Kidney capillary endothelial cell (primary cell): ENCODE measurements around the gene STK17B.
"Not testable (repeated sequence)": the region's sequence is repeated elsewhere in the genome, so short reads cannot be mapped to it uniquely, and the experiment has no call there.

ENCODE experiments used
- DNase-seq: peaks from one replicate; pipeline ENCODE4 v3.0.0-alpha.2; 2018; ENCODE audit warnings: low spot score

Gene STK17B

GRCh38 chr2:196112418-196113034 lies 58.9 kb downstream of the STK17B start:
- DNase-seq = peak; percentile 88

DNA sequence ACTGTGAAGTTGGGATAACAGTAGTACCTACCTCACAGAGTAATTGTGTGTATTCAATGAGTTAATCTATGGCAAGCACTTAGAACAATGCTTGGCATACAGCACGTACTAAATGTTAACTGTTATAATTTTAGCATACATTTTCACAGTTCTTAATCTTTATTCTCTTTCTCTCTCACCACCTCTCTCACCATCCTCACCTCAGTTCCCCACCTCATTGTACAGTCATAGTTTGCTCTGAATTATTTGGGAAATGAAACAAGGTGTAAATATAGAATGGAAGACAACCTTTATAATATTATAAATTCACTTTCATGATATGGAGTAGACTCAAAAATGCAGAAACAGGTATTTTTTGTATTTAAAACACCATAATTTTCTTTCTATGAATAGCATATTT lies 62.8 kb downstream of the STK17B start:
- no peak for DNase-seq

DNA sequence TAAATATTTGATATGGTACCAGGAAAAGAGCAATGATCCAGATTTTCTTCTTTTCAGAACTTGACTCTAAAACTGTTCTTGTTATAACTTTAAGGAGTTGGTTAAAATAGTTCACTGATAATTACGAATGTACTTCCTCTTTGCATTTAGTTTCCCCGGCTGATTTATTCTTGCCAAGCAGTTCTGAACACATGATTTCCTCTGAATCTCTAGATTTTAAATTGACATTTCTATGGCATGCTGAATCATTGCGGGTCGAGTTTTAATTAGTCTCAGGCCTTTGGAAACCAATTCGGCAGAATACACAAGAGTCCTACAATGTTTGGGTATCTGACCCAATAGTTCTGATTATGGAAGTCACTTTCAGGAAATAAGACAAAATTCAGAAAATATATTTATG lies 65.4 kb downstream of the STK17B start:
- DNase-seq = peak; percentile 10

DNA sequence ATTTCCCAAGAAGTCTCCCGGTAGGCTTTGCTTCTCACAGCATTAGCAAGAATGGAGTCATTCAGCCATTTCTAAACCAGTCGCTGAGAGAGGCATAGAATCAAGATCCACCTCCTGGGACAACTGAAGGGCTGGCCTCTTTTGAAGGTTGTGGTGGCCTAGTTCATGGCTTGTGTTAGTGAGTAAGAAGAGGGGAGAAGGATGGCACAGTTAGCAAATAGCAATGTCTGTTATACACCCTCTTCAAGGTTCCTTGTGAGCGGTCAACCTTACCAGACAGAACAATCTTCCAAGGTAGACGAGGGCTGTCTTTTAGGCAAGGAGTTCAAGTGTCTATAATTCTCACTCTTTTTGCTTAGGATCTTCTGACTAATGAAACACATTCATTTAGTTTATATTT lies 67.3 kb downstream of the STK17B start:
- DNase-seq = no peak

- no peak for DNase-seq
Measured at GRCh38 chr2:196103626-196104025, 67.8 kb downstream of the STK17B start.

GRCh38 chr2:196101325-196101991 lies 69.9 kb downstream of the STK17B start:
- DNase-seq = no peak

GRCh38 chr2:196099916-196100315 lies 71.5 kb downstream of the STK17B start:
- DNase-seq = no peak

DNA sequence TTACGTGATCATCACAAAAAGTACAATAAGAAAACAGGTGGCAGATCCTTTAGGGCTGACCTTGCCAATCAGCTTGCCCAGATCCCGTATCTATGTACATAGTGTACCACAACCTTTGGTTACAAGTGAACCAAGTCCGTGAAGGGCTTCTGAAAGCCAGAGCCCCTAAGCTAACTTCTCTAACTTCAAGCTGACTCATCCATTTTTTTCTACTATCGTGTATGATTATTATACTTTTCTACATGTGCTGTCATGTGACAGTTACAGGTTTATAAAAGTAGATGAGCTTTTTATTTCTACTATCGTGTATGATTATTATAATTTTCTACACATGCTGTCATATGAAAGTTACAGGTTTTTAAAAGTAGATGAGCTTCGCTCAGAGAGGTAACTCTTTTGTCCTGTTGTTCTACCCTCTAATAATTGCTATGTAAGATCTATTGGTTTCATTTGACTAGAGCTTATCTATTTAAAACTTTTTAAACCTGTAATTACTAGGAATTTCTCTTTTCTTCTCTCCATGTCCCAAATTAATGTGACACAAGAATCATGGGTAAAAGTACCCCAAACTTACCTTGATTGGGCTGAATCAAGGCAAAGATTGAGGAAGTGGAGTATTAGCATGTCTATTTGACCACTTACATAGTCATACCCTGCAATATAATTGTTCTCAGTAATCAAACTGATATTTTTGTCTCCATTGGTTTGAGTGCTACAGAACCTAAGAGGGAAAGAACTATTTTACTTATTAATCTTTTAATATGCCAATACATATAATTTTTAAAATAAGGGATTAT lies 73.3 kb downstream of the STK17B start:
- no peak for DNase-seq

- DNase-seq = no peak
Measured at GRCh38 chr2:196096982-196097745, 74.2 kb downstream of the STK17B start.

- no peak for DNase-seq
Measured at GRCh38 chr2:196096264-196096663, 75.1 kb downstream of the STK17B start.

GRCh38 chr2:196089448-196089847 lies 81.9 kb downstream of the STK17B start:
- DNase-seq = not testable (repeated sequence)

DNA sequence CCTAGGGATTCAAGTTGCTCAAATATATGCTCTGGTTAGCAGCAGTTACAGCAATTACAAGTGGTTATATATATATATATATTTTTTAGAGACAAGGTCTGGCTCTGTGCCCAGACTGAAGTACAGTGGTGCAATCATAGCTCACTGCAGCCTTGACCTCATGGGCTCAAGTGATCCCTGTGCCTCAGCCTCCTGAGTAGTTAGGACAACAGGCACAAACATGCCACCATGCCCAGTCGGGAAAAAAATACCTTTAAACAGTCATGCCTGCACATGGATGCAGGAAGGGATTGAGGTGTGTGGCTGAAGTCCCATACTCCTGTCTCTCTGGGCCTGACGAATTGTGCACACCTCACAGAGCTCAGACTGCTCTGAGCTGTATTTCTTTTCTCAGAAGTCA lies 83.2 kb downstream of the STK17B start:
- no peak for DNase-seq

- DNase-seq = no peak
Measured at GRCh38 chr2:196086517-196087368, 84.6 kb downstream of the STK17B start.

DNA sequence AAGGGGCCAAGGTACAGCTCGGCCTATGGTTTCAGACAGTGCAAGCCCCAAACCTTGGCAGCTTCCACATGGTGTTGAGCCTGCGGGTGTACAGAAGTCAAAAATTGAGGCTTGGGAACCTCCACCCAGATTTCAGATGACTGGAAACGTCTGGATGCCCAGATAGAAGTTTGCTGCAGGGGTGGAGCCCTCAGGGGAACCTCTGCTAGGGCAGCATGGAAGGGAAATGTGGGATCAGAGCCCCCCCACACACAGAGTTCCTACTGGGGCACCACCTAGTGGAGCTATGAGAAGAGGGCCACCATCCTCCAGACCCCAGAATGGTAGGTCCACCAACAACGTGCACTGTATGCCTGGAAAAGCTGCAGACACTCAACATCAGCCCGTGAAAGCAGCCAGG lies 87.8 kb downstream of the STK17B start:
- DNase-seq = no peak
